Liver (tissue), 3 donors: ENCODE measurements around the gene FAM89A.

Experiments used
- GABPA ChIP-seq, 2 donors: IDR thresholded peaks in 1 of 2; conservative IDR thresholded peaks in 1 of 2; 2 replicates each; pipeline ENCODE4 v1.6.1; 2016; ENCODE audit warnings: antibody characterized with exemption in 2 of 2, mild to moderate bottlenecking in 1 of 2, moderate library complexity in 1 of 2
- JUND ChIP-seq, 2 donors: IDR thresholded peaks; 2 replicates each; pipeline ENCODE4 v1.6.1; 2016; ENCODE audit warnings: antibody characterized with exemption in 2 of 2
- RAD21 ChIP-seq, 2 donors: IDR thresholded peaks; 2 replicates each; pipeline ENCODE4 v1.6.1; 2016; ENCODE audit warnings: antibody characterized with exemption in 2 of 2, mild to moderate bottlenecking in 2 of 2
- RXRA ChIP-seq, 2 donors: IDR thresholded peaks; 2 replicates each; pipeline ENCODE4 v1.6.1; 2017 to 2018; ENCODE audit warnings: antibody characterized with exemption in 2 of 2, mild to moderate bottlenecking in 1 of 2
- TF ChIP-seq, protein P1 (sequence below): IDR thresholded peaks from 2 replicates; pipeline ENCODE4 v1.6.1; 2016; ENCODE audit warnings: antibody characterized with exemption
- TF ChIP-seq, protein P2 (sequence below): fragments of 150-350 bp; IDR thresholded peaks from 2 replicates; pipeline ENCODE4 v1.5.1; 2017; ENCODE audit warnings: improper control_type of control experiment, low read depth, low read length; ENCODE audit not compliant: missing input control
- TF ChIP-seq, protein P3 (sequence below): IDR thresholded peaks from 2 replicates; pipeline ENCODE4 v1.6.1; 2016; ENCODE audit warnings: antibody characterized with exemption, mild to moderate bottlenecking
- donor health status: healthy.
- donor health status: healthy.

- TF ChIP-seq, protein P1, sequence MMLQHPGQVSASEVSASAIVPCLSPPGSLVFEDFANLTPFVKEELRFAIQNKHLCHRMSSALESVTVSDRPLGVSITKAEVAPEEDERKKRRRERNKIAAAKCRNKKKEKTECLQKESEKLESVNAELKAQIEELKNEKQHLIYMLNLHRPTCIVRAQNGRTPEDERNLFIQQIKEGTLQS, result no peak
- TF ChIP-seq, protein P2, sequence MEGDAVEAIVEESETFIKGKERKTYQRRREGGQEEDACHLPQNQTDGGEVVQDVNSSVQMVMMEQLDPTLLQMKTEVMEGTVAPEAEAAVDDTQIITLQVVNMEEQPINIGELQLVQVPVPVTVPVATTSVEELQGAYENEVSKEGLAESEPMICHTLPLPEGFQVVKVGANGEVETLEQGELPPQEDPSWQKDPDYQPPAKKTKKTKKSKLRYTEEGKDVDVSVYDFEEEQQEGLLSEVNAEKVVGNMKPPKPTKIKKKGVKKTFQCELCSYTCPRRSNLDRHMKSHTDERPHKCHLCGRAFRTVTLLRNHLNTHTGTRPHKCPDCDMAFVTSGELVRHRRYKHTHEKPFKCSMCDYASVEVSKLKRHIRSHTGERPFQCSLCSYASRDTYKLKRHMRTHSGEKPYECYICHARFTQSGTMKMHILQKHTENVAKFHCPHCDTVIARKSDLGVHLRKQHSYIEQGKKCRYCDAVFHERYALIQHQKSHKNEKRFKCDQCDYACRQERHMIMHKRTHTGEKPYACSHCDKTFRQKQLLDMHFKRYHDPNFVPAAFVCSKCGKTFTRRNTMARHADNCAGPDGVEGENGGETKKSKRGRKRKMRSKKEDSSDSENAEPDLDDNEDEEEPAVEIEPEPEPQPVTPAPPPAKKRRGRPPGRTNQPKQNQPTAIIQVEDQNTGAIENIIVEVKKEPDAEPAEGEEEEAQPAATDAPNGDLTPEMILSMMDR, result no peak
- no peak for TF ChIP-seq RXRA (IDR thresholded peaks at IDR 0.05)
- TF ChIP-seq, protein P3, sequence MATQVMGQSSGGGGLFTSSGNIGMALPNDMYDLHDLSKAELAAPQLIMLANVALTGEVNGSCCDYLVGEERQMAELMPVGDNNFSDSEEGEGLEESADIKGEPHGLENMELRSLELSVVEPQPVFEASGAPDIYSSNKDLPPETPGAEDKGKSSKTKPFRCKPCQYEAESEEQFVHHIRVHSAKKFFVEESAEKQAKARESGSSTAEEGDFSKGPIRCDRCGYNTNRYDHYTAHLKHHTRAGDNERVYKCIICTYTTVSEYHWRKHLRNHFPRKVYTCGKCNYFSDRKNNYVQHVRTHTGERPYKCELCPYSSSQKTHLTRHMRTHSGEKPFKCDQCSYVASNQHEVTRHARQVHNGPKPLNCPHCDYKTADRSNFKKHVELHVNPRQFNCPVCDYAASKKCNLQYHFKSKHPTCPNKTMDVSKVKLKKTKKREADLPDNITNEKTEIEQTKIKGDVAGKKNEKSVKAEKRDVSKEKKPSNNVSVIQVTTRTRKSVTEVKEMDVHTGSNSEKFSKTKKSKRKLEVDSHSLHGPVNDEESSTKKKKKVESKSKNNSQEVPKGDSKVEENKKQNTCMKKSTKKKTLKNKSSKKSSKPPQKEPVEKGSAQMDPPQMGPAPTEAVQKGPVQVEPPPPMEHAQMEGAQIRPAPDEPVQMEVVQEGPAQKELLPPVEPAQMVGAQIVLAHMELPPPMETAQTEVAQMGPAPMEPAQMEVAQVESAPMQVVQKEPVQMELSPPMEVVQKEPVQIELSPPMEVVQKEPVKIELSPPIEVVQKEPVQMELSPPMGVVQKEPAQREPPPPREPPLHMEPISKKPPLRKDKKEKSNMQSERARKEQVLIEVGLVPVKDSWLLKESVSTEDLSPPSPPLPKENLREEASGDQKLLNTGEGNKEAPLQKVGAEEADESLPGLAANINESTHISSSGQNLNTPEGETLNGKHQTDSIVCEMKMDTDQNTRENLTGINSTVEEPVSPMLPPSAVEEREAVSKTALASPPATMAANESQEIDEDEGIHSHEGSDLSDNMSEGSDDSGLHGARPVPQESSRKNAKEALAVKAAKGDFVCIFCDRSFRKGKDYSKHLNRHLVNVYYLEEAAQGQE, result no peak
- no peak for TF ChIP-seq GABPA (IDR thresholded peaks at IDR 0.05 in 1 of 2, conservative IDR thresholded peaks at IDR 0.05 in 1 of 2)
- TF ChIP-seq RAD21 (IDR thresholded peaks at IDR 0.05), result no peak
- TF ChIP-seq JUND (IDR thresholded peaks at IDR 0.05), result no peak
Observed at GRCh38 chr1:231069333-231069732, 29.3 kb upstream of the FAM89A start.
